Peyer's patch (tissue), 4 donors: Measurements from ENCODE around the gene SPEF2. TPM values are rescaled to one million over a fixed set of nuclear protein-coding genes. Genes with fewer than 3 reads are reported as not detected.
"Not testable (repeated sequence)": the region's sequence is repeated elsewhere in the genome, so short reads cannot be mapped to it uniquely, and the experiment has no call there.

ENCODE experiments used
- DNase-seq, 3 donors: peaks; one replicate each; pipeline ENCODE4 v3.0.0-alpha.2; 2017 to 2019
- H3K27ac ChIP-seq, 4 donors: fragments of 200-600 bp; sonication (generic); one replicate each; pipeline ENCODE4 v1.5.1; 2016 to 2019
- H3K27me3 ChIP-seq, 2 donors: fragments of 200-600 bp; sonication (generic); one replicate each; pipeline ENCODE4 v1.5.1; 2019
- H3K36me3 ChIP-seq, 3 donors: fragments of 200-600 bp; sonication (generic); one replicate each; pipeline ENCODE4 v1.5.1; 2016 to 2019
- H3K4me1 ChIP-seq, 4 donors: fragments of 200-600 bp; sonication (generic); one replicate each; pipeline ENCODE4 v1.5.1; 2016 to 2019
- H3K4me3 ChIP-seq, 4 donors: fragments of 200-600 bp; sonication (generic); 1 replicate in 3 of 4; 2 replicates in 1 of 4; pipeline ENCODE4 v1.5.1; 2016 to 2019; ENCODE audit warnings: mild to moderate bottlenecking in 1 of 4
- H3K9me3 ChIP-seq, 4 donors: fragments of 200-600 bp; sonication (generic); one replicate each; pipeline ENCODE4 v1.5.1; 2016 to 2019; ENCODE audit warnings: mild to moderate bottlenecking in 1 of 4
- POLR2A ChIP-seq, 2 donors: fragments of 450-650 bp; IDR thresholded peaks; one replicate each; pipeline ENCODE4 v1.5.1; 2017; ENCODE audit warnings: antibody characterized with exemption in 2 of 2, mild to moderate bottlenecking in 2 of 2, moderate library complexity in 2 of 2
- total RNA-seq, 4 donors: library from RNA; depleted of rRNA; stranded (reverse); fragments of >200 nt; gene quantifications; one replicate each; pipeline ENCODE4 v1.1.0, GENCODE V29; 2016
- TF ChIP-seq, protein P1 (sequence below), 6 experiments: fragments of 450-650 bp in 4 of 6; fragments of 200-600 bp in 2 of 6; sonication (generic) in 1 of 6; IDR thresholded peaks; one replicate each; pipeline ENCODE4 v1.5.1; 2017 to 2019; ENCODE audit warnings: antibody characterized with exemption in 6 of 6, mild to moderate bottlenecking in 3 of 6, moderate library complexity in 1 of 6

Gene SPEF2
- total RNA-seq, 4 donors from 2014 or later = 2.5 to 8.8 (median 5.1) TPM

DNA sequence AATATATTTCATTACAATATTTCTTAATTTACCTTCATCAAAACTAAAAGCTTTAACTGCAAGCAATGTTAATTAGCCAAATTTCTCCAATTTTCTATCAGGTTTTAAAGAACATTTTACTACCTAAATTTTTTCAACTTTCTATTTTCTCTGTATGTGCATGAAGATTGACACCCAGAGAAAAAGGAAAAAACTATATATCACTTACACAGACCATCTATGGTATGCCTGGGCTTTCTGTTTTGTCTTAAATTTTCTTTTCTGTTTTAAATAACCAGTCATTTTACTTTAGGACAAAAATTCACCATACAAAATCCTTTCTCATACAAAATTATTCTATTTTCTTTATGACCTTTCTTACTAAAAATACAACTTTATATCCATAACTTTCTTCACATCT lies 225.2 kb downstream of the SPEF2 start:
- Histone ChIP-seq H3K36me3 (no peaks in the 10 kb centered on the region), H3K4me1 (no peaks in the 10 kb centered on the region), H3K4me3 (no peak overlapping the region), H3K27me3 (no peaks in the 10 kb centered on the region), H3K27ac (no peak overlapping the region), H3K9me3 (peaks cover 0 to 8% (median 3%) of the 10 kb centered on the region in 4 donors)
- DNase-seq = no peak
- TF ChIP-seq, protein P1, sequence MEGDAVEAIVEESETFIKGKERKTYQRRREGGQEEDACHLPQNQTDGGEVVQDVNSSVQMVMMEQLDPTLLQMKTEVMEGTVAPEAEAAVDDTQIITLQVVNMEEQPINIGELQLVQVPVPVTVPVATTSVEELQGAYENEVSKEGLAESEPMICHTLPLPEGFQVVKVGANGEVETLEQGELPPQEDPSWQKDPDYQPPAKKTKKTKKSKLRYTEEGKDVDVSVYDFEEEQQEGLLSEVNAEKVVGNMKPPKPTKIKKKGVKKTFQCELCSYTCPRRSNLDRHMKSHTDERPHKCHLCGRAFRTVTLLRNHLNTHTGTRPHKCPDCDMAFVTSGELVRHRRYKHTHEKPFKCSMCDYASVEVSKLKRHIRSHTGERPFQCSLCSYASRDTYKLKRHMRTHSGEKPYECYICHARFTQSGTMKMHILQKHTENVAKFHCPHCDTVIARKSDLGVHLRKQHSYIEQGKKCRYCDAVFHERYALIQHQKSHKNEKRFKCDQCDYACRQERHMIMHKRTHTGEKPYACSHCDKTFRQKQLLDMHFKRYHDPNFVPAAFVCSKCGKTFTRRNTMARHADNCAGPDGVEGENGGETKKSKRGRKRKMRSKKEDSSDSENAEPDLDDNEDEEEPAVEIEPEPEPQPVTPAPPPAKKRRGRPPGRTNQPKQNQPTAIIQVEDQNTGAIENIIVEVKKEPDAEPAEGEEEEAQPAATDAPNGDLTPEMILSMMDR (IDR thresholded peaks at IDR 0.05) = no peak
- TF ChIP-seq POLR2A (IDR thresholded peaks at IDR 0.05) = no peak

DNA sequence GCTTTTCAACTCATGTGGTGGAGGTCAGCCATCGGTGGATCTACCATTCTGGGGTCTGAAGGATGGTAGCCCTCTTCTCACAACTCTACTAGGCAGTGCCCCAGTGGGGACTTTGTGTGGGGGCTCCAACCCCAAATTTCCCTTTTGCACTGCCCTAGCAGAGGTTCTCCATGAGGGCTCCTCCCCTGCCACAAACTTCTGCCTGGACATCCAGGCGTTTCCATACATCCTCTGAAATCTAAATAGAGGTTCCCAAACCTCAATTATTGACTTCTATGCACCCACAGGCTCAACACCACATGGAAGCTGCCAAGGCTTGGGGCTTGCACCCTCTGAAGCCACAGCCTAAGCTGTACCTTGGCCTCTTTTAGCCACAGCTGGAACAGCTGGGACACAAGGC lies 227.8 kb downstream of the SPEF2 start:
- H3K36me3 ChIP-seq, H3K27me3 ChIP-seq, H3K4me1 ChIP-seq, H3K4me3 ChIP-seq, DNase-seq, H3K27ac ChIP-seq, H3K9me3 ChIP-seq: not testable (repeated sequence)

DNA sequence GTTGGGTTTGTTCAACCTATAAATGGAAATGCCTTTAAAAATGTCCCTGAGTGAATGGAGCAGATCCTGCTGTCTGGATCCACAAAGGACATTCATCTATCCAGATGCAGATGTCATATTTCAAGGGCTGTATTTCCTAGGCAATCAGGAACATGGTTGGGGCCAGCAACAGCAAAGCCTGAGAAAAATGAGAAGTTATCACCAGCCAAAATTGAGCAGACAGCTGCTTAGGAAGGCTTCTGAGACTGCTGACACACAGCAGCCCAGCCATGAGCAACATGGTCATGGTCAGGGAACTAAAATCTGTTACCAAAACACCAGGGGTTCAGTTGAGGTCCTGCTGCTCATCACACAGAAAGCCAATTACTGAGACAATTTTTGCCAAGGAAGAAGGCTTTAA lies 229.8 kb downstream of the SPEF2 start:
- TF ChIP-seq POLR2A (IDR thresholded peaks at IDR 0.05) = no peak
- TF ChIP-seq, protein P1 (IDR thresholded peaks at IDR 0.05) = no peak
- Histone ChIP-seq H3K9me3 (peaks cover 0 to 8% (median 3%) of the 10 kb centered on the region in 4 donors), H3K27ac (no peak overlapping the region), H3K4me1 (peaks cover 0 to 8% (median 0%) of the 10 kb centered on the region in 4 donors), H3K27me3 (no peaks in the 10 kb centered on the region), H3K4me3 (no peak overlapping the region), H3K36me3 (no peaks in the 10 kb centered on the region)
- DNase-seq = no peak

DNA sequence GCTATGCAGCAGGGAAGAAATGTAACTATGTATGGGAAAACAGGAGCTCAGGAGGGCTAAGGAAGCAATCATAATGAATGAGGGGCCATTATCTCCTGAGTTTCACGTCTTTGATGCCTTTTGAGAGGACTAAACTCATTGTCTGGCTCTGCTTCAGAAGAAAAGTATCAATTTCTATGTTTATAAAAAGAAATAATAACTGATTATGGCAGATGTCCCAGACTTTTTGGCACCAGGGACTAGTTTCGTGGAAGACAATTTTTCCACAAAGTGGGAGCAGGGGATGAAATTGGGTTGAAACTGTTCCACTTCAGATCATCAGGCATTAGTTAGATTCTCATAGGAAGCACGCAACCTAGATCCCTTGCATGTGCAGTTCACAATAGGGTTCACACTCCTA lies 230.3 kb downstream of the SPEF2 start:
- TF ChIP-seq, protein P1 (IDR thresholded peaks at IDR 0.05) = no peak
- no peak for TF ChIP-seq POLR2A (IDR thresholded peaks at IDR 0.05)
- peaks cover 0 to 8% (median 0%) of the 10 kb centered on the region in 4 donors for H3K4me1 ChIP-seq
- H3K27me3 ChIP-seq = no peaks in the 10 kb centered on the region
- H3K4me3 ChIP-seq = no peak overlapping the region
- no peak overlapping the region for H3K27ac ChIP-seq
- peaks cover 0 to 8% (median 3%) of the 10 kb centered on the region in 4 donors for H3K9me3 ChIP-seq
- H3K36me3 ChIP-seq = no peaks in the 10 kb centered on the region
- no peak for DNase-seq

DNA sequence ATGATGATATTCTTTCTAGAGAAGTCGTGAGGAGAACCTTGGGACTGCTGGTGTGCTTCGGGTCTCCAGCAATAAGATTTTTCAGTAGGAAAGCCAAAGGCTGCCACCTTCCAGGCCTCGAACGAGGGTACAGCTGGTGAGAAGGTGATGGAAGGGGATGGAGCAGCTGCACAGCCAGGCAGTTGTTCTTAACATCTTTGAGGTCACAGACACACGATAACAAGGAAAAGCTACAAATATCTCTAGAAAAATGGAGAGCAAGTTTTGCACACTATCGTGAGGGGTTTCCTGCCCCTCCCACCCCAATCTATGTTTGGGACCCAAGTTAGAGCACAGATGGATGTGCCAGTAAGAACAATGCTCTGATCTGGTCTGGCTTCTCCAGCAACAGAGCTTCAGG lies 232.2 kb downstream of the SPEF2 start:
- no peak for DNase-seq
- no peak for TF ChIP-seq POLR2A (IDR thresholded peaks at IDR 0.05)
- TF ChIP-seq, protein P1 (IDR thresholded peaks at IDR 0.05) = no peak
- Histone ChIP-seq H3K9me3 (peaks cover 0 to 6% (median 3%) of the 10 kb centered on the region in 4 donors), H3K27me3 (no peaks in the 10 kb centered on the region), H3K27ac (no peak overlapping the region), H3K36me3 (no peaks in the 10 kb centered on the region), H3K4me3 (no peak overlapping the region), H3K4me1 (peaks cover 0 to 8% (median 0%) of the 10 kb centered on the region in 4 donors)

DNA sequence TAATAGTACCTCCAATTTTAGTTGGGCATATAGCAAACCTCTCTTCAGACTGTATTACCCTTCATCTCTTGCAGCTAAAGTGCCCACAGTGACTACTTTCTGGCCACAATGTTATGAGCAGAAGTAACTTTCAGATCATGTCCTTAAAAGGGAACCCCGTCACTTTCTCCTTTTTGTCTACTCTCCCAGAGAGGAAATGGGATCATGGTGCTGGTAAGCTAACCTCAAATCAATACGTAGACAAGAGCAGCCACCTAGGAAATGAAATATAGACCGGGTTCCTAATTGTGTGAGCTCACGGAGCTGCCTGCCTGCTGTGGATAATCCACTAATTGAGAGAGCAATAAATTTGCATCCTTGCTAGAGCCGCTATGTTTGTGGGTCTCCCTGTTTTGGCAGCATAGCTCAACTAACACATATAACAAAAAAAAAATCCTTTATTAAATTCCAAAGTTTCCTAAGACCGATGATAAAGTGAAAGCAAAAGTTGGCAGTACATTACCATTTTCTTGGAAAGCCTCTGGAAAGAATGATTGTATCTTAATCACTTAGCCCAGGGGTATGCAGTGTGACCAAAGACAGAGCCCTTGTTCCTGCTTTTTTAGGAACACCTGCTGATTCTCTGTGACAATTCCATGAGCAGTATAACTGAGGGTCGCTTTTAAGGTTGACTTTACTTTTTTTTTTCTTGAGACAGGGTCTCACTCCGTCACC lies 233.5 kb downstream of the SPEF2 start:
- Histone ChIP-seq H3K36me3 (no peaks in the 10 kb centered on the region), H3K27ac (peak overlapping the region in 1 of 4 donors; percentile 68), H3K9me3 (no peaks in the 10 kb centered on the region), H3K4me3 (no peak overlapping the region), H3K4me1 (peaks cover 0 to 8% (median 0%) of the 10 kb centered on the region in 4 donors), H3K27me3 (no peaks in the 10 kb centered on the region)
- no peak for TF ChIP-seq POLR2A (IDR thresholded peaks at IDR 0.05)
- TF ChIP-seq, protein P1 (IDR thresholded peaks at IDR 0.05) = no peak
- DNase-seq = no peak
